Measurements from ENCODE around the gene EGFR.

DNA sequence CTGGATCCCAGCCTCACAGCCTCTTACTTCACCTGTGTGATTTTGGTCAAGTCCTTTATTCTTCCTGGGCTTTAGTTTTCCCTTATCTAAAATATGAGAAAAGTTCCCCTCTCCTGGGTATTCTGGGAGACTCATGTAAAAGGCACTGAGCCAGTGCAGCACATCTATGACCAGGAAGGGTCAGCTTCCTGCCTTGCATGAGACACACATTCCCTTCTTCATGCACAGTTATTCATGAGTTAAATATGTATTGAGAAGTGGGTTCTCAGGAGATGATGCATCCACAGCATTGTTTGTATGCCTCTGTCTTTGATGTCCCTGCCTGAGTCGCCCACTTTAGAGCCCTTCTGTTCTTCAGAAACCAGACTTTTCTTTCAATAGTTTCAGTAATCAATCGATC is 33.3 kb downstream of the EGFR start:
- TF ChIP-seq, protein P1, sequence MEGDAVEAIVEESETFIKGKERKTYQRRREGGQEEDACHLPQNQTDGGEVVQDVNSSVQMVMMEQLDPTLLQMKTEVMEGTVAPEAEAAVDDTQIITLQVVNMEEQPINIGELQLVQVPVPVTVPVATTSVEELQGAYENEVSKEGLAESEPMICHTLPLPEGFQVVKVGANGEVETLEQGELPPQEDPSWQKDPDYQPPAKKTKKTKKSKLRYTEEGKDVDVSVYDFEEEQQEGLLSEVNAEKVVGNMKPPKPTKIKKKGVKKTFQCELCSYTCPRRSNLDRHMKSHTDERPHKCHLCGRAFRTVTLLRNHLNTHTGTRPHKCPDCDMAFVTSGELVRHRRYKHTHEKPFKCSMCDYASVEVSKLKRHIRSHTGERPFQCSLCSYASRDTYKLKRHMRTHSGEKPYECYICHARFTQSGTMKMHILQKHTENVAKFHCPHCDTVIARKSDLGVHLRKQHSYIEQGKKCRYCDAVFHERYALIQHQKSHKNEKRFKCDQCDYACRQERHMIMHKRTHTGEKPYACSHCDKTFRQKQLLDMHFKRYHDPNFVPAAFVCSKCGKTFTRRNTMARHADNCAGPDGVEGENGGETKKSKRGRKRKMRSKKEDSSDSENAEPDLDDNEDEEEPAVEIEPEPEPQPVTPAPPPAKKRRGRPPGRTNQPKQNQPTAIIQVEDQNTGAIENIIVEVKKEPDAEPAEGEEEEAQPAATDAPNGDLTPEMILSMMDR (IDR thresholded peaks at IDR 0.05) = no peak
- no peak for TF ChIP-seq POLR2A (IDR thresholded peaks at IDR 0.05)
- no peak for TF ChIP-seq EP300 (IDR thresholded peaks at IDR 0.05)
